ENCODE measurements around the gene NPHP4.
"Not testable (repeated sequence)": the region's sequence is repeated elsewhere in the genome, so short reads cannot be mapped to it uniquely, and the experiment has no call there.

- TF ChIP-seq, protein P1, sequence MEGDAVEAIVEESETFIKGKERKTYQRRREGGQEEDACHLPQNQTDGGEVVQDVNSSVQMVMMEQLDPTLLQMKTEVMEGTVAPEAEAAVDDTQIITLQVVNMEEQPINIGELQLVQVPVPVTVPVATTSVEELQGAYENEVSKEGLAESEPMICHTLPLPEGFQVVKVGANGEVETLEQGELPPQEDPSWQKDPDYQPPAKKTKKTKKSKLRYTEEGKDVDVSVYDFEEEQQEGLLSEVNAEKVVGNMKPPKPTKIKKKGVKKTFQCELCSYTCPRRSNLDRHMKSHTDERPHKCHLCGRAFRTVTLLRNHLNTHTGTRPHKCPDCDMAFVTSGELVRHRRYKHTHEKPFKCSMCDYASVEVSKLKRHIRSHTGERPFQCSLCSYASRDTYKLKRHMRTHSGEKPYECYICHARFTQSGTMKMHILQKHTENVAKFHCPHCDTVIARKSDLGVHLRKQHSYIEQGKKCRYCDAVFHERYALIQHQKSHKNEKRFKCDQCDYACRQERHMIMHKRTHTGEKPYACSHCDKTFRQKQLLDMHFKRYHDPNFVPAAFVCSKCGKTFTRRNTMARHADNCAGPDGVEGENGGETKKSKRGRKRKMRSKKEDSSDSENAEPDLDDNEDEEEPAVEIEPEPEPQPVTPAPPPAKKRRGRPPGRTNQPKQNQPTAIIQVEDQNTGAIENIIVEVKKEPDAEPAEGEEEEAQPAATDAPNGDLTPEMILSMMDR (conservative IDR thresholded peaks at IDR 0.05; ENCODE audit: low read length) = not testable (repeated sequence)
- not testable (repeated sequence) for TF ChIP-seq EZH2phosphoT487 (IDR thresholded peaks at IDR 0.05; ENCODE audit: borderline replicate concordance, low read depth, low read length)
These were observed 25.4 kb upstream of the NPHP4 start for GRCh38 chr1:6017654-6018053.
